Measurements from ENCODE around the gene MAP2K5.

Gene MAP2K5

GRCh38 chr15:67678993-67679392 lies 136.5 kb downstream of the MAP2K5 start:
- DNase-seq: no peak

DNA sequence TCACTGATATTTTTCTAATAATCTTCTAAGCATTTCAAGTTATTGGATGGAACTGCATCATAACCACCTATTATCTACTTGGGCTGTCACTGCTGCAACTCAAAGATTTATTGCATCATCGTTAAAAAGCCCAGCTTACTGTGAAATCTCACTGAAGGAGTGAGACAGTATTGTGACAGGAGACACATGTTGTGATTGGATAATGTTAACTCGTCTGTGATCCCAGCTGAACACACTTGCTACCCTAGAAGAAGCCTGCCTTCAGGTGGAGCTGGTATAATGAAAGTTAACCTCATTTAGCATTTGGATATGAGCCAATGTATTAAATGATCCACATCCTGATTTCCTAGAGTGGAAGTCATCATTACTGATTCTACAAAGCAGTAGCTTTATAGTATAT lies 138.1 kb downstream of the MAP2K5 start:
- no peak for DNase-seq

DNA sequence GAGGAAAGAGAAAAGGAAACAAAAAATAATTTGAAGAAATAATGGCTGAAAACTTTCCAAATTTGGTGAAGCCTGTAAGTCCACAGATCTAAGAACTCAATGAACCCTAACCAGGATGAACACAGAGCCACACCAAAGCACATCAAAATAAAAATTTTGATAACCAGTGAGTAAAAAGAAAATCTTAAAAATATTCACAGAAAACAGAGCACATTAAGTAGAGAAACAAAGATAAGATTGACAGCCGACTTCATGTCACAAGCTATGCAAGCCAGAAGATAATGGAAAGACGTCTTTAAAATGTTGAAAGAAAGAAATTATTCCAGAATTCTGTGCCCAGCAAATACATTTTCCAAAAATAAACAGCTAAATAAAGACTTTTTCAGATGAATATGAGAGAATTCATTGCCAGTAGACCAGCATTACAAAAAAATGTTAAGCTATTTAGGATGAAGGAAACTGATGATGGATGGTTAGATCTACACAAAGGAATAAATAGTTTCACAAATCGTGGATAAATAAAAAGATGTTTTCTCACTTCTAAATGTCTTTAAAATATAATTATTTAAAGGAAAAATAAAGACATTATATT lies 142.6 kb downstream of the MAP2K5 start:
- no peak for DNase-seq

GRCh38 chr15:67685716-67686115 lies 143.2 kb downstream of the MAP2K5 start:
- DNase-seq: no peak

DNA sequence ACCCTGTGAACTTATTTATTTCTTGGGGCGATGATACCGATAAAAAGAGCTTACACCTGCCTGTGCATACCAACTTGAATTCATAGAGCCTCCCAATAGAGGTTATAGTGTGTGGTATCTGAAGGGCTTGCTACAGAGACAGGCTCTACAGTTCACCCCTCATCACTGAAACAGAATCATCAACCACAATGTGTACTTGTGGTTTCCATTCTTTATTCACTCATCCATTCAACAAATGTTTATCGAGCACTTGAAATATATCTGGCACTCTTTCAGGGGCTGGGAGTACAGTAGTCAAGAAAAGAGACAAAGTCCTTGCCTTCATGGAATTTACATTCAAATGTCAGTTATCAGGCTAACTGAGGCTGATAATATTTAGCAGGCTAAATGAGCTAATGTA lies 148.4 kb downstream of the MAP2K5 start:
- DNase-seq: no peak

- DNase-seq: no peak
These were observed 148.9 kb downstream of the MAP2K5 start for GRCh38 chr15:67691450-67691849.

DNA sequence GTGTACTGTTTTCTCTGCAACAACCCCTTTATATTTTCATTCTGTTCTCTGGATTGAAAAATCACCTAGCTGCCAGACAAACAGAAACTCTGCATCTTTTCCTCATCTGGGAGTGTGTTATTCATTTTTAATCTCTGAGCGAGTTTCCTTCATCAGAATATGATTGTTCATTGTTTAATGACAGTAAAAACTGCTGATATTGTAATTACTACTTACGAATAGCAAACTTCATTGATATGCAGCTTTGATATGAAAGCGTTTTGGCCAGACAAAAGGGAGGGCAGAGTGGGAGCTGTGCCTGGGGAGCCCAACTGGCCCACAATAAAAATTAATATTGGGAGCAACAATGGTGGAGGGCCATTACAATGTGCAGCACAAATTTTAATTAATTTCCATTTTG lies 150.1 kb downstream of the MAP2K5 start:
- DNase-seq: no peak

DNA sequence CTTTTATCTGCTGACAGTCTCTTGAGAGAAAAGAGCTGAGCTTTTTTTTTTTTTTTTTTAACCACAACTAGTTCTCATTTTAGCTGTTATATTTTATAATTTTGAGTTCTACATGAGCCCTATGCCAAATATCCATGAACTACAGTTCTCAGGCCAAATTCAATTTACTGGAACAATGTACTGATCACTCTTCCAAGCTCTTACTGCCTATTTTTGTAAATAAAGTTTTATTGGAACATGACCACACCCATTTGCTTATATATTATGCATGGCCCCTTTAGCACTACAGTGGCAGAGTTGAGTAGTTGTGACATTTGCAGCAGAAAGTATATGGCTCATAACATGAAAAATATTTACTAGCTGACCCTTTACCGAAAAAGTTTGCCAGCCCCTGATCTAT lies 153.6 kb downstream of the MAP2K5 start:
- no peak for DNase-seq

- DNase-seq: no peak
These were observed 157.5 kb downstream of the MAP2K5 start for GRCh38 chr15:67700023-67700422.

- no peak for DNase-seq
These were observed 159.2 kb downstream of the MAP2K5 start for GRCh38 chr15:67701669-67702068.

DNA sequence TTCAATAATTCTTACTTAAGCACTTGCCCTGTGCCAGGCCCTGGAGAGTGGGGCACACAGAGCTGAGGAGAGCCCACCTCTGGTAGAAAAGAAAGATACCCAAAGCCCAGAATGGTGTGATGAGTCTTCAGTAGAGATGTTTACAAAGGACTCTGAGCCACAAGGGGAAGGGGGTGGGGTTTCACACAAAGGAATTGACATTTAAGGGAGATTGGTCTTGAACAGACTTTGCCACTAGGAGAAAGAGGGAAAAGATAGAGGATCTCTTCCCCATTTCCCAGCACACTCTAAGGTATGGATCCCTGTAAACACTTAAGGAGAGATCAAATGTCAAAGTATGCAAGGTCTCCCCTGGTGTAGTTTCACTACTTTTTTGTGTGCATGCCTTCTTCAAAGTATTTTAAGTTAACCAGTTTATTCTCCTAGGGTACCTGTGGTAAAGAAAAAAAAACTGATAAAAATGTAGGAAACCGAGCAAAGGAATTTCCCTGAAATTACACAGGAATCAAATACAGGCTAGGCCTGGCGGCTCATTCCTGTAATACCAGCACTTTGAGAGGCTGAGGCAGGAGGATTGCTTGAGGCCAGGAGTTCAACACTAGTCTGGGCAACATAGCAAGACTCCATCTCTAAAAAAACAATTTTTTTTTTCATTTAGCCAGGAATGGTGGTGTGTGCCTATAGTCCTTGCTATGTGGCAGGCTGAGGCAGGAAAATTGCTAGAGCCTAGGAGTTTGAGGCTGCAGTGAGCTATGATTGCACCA lies 165.2 kb downstream of the MAP2K5 start:
- no peak for DNase-seq

GRCh38 chr15:67708500-67708899 lies 166.0 kb downstream of the MAP2K5 start:
- no peak for DNase-seq

GRCh38 chr15:67715170-67715569 lies 172.7 kb downstream of the MAP2K5 start:
- DNase-seq: no peak

- DNase-seq: no peak
These were observed 173.7 kb downstream of the MAP2K5 start for GRCh38 chr15:67716171-67716570.

GRCh38 chr15:67717776-67718175 lies 175.3 kb downstream of the MAP2K5 start:
- DNase-seq: no peak

- no peak for DNase-seq
These were observed 176.9 kb downstream of the MAP2K5 start for GRCh38 chr15:67719330-67719959.

DNA sequence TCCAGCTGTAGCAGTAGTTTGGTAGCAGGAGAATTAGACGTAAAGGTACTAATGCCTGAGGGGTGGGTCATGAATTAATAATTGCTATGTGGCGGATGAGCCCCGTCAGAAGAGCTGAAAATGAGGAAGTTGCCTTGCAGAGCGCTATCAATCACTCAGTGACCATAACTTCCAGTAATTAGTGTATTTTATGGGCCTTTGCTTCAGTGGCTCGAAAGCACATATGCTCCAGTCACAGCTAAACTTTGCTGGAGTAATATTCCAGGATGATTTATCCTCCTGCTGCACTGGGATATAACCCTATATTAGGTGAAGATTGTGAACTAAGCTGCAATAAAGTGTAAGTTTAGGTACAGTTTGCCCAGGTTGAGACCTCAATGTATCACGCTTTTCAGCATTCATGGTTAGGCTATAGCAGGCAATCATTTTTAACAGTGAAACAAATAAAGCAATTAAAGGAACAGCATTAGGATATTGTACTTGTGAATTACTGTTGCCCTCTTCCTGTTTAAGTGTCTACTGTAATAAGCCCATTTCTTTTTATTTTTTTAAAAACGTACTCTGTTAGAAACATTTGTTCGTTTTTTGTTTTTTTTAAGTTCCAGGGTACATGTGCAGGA lies 178.2 kb downstream of the MAP2K5 start:
- no peak for DNase-seq

- DNase-seq: no peak
These were observed 179.7 kb downstream of the MAP2K5 start for GRCh38 chr15:67722030-67722817.

DNA sequence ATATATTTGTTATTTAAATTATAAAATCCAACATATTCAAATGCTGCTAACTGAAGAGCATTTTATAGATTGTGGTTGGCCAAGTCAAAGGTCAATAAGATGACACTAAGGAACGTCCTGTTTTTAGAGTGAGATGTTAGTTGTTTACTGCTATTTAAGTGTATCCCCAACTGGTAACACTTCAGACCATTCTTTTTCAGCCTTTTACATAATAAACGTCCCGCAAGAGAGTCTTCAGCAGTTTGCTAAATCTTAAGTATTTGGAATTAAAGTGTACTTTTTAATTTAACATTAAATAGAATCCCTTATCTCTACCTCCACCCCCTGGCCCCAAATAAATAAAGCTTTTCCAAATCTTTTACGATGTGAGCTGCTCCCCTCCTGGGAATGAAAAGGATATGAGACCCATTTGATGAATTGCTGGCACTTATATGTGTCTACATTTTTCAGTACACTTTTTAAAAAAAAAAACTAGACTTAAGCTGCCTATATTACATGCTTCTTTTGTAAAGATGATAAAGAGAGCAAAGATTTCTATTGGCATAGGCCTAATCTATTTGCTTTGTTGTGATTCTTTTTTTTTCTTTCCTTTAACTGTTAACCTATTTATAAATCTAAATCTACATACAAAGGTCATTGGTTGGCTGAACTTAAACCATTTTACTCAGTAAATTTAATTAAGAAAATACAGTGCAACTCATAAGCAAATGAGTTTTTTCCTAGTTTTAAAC lies 181.0 kb downstream of the MAP2K5 start:
- DNase-seq: no peak

DNA sequence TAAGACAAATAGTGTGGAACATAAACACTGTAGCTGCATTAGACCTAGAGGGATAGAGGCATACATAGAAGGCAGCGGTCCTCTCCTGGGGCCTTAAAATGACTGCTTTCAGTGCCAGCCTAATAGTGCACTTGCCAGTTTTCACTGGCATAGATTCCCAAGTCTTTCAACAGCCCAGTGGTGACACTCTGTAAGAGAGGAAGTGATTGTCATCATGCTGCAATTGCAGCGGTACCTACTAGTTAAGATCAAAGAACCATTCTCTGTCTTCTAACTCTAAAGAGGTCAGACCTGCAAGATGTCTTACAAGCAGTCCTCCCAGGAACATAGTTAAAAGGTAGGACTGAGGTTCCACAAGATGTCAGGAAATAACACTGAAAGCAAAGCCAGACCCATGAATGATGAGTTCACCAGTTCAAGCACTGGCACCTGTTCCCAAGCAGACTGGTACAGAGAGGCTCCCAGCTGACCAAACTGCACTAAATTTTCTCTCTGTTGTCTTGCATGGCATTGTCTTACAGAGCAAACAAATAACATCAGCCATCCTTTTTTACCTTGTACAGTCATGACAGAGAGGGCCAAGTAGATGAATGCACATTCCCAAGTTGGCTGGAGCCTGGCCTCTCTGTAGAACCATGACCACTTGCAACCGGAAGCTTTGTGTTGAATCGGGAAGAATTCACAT lies 182.3 kb downstream of the MAP2K5 start:
- no peak for DNase-seq

DNA sequence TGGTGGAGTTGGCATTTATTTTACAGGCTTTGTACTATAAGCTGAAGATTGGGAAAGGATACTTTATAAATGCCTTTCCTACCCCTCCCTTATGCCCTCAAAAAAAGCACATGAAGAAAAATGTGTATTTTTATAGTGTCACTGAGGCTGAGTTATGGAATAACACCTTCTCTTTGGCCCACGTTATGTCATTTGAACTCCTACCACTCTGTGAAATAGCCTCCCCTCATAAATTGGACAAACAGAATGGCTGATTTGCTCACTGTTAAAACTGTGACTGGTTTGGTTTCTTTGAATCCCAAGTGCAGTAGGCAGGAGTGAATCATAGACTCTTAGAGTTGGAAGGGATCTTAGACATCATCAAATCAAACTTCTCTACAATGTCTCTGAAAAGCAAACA lies 187.6 kb downstream of the MAP2K5 start:
- no peak for DNase-seq
